GM19025 (cell line): ENCODE data around the gene PLXNA2.

Experiments
- ATAC-seq: cut with Tn5 transposase; IDR thresholded peaks from one replicate; pipeline ENCODE4 v1.9.1; 2021; ENCODE audit warnings: mild to moderate bottlenecking, low read depth, moderate library complexity; ENCODE audit not compliant: unreplicated experiment

Gene PLXNA2

DNA sequence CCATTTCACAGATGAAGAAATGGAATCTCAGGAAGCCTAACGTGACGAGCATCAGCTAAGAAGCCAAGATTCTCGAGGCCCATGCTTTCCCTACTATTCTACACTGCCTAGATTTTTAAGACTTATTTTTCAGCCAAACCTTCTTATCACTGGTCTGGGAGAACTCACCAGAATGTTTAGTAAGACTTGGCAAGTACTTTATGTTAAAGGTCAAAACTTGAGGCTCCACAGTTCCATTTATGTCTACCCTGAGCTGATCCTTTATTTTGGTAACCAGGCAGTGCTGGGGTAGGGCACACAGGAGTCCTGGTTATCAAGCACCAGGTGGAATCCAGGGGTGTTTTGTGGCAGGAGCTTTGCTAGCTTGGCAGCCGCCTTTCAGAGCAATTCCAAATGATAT lies 16.8 kb downstream of the PLXNA2 start:
- ATAC-seq: no peak

DNA sequence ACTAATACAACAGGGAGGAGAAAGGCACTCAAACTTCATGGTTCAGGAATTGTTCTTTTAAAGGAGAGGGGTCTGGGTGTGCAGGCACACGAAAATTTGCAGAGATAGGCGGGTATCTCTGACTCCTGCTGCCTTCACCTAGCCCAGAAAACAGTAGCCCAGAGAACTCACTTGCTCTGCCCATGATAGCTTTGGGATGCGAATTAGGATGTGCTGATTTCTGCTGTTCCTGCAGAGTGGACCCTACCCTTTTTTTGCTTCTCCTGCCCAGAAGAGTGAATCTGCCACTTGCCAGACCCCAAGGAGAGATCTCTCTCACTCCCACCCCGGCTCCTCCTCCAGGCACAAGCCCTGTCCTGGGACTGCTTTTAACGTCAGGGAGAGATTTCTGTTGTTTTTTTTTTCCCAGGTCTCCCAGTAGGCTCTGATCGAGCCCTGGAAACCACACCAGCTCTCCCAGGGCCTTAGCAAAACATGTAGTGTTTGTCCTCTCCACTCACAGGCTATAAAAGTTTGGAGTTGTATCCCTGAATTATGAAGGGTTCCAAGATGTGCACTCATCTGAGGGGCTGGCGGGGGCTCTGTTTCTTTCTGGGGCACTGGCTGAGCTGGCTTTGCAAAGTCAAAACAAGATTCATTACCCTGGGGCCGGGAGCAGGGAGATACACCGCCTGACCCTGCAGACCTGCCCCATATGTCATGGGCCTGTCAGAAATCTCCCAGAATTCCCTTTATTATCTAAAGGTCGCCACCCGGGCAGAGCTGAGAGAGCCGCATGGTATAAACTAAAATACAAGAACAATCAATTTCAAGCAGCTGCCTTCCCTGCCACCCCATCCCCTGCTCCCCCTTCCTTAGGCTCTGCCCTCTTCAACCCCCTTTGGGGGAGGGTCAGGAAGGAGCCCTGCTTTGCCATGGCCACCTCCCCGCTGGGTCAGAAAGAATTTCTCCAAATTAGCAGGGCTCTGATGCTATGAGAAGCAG lies 17.9 kb downstream of the PLXNA2 start:
- no peak for ATAC-seq

GRCh38 chr1:208224192-208224713 lies 19.9 kb downstream of the PLXNA2 start:
- ATAC-seq: no peak

- no peak for ATAC-seq
Observed at GRCh38 chr1:208223136-208223535, 21.0 kb downstream of the PLXNA2 start.

DNA sequence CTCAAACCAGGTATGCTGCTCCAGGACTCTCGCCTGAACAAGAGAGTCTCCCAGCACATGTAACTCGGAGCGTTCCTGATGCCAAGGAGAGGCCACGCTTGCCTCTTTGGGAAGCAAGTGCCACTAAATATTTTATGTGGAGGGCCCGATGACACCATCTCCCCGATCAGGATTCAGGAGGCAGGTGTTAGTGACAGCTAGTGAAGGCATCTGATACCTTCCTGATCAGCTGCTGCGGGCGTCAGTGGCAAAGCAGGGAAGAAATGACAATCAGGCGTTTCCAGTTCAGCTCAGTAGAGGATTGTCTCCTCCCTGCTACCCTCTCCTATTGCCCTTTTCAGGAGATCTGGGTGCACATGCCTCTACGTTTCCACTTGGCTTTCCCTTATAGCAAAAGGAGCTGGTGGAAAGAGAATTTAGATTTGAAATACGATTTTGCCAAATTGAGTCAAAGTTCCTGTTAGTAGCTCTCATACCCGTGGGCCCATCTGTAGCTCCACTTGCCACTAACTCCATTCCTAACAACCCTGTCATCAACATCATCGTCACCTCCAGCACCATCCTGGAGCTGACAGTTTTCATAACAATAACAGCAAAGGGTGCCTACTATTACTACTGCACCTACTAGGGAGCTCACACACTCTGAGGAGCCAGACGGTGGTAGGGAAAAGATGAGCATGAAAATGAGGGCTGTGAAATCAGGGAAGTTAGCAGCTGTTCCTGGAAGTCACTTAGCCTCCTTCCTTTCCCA lies 21.6 kb downstream of the PLXNA2 start:
- ATAC-seq: no peak

- ATAC-seq: no peak
Observed at GRCh38 chr1:208221291-208221622, 22.9 kb downstream of the PLXNA2 start.

- no peak for ATAC-seq
Observed at GRCh38 chr1:208219659-208220282, 24.4 kb downstream of the PLXNA2 start.

DNA sequence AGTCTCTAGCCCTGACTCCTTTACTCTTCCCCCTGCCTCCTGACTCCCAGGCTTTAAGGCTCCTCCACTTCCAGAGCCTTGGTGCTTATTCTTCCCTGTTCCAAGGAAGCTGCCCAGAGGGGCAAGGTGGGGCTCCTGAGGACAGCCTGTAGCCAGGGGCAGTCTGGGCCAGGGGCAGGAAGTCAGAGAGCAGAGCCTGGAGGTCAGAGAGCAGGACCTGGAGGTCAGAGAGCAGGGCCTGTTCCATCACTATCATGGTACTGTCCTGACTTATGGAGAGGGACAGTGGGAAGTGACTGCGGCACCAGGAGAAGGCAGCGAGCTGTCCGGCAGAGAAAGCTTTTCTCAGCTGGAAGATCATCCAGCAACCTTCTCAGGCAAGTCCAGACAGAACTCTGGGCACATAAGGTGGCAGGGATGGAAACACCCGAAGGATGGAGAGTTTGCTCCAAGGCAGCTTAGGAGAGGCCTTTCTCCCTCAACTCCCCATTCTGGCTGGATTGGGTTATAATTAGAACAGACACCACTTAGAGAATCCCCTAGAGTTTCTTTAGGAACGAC lies 25.0 kb downstream of the PLXNA2 start:
- no peak for ATAC-seq

DNA sequence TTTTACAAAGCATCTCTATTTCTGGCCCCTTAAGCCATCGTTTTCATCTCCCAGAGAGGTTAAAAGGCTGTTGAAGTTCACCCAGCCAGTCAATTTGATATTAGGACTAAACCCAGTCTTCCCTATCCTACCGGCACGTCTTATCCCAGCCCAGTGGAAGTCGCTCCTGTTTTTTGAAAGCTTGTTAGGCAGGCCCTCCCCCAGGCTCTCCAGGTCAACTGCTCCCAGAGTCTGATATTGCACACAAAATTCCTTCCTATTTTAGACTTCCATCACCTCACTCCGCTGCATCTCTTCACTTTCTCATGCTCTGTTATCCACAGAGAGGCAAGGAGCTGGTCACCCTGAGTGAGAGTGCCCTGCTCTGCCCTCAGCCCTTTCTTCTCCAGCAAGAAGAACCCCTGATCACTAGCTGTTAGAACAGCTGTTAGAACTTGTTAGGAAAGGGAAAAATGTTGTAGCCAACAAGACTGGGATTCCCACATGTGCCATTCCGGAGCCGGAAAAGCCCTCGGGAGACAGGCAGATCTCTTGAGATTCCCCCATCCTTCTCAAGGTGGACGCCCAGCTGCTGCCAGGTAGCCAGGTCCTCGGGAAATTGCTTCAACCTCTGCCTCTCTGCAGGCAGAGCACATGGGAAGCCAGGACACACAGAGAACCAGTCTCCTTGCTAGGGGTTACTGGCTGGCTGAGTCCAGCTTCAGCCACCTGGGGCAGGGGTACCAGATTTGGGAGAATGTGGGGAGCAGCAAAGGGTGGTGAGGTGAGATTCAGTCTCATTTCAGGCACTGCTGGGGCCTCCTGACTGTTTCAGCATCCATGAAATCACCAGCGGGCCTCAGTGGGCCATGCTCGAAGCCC lies 25.7 kb downstream of the PLXNA2 start:
- ATAC-seq: no peak

GRCh38 chr1:208217781-208218180 lies 26.4 kb downstream of the PLXNA2 start:
- ATAC-seq: no peak

- no peak for ATAC-seq
Observed at GRCh38 chr1:208216806-208217205, 27.4 kb downstream of the PLXNA2 start.

DNA sequence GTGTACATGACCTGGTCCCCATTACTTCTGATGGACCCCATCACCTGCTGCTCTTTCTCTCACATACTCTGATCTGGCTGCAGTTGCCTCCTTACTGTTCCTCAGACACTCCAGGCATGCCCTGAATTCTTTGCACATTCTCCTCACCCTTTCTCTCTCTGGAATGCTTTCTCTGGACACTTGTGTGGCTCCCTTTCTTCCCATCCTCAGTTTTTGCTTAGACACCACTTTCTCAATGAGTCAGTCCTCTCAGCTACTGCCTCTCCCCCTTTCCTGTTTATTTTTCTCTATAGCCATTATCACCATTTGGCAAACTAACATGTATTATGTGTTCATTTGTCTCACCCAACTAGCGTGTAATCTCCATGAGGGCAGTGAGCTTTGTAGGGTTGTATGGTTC lies 28.1 kb downstream of the PLXNA2 start:
- no peak for ATAC-seq

DNA sequence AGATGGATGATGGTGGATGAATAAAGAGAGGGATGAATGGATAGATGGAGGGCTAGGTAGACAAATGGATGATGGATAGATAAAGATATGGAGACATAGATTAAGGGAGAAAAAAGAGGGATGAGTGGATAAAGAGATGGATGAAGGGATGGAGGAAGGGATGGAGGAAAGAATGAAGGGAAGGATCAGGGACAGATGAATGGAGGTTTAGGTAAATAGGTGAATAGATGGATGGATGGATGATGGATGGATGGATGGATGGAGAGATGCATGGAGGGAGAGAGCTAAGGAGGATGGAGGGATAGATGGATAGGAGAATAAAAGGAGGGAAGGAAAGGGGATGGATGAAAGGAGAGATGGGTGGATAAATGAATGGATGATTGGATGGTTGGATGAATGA lies 28.8 kb downstream of the PLXNA2 start:
- no peak for ATAC-seq

DNA sequence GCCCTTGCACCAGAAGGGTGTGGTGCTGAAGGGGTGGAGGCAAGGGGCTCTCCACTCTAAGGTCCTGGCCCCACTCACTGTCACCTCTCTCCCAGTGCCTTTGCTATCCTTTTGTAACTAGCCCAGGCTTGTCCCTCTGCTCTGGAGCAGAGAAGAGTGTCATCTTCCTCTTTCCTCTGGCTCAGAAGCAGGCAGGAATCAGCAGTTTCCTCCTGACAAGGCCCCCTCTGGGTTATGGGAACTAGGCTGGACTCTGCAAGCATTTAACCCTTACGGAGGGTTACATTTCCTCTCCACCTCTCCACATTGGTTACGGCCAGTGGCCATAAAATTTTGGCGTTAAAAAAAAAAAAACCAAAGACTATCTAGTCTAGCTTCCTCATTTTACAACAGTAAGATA lies 30.4 kb downstream of the PLXNA2 start:
- ATAC-seq: no peak

- no peak for ATAC-seq
Observed at GRCh38 chr1:208212893-208213292, 31.3 kb downstream of the PLXNA2 start.

- ATAC-seq: no peak
Observed at GRCh38 chr1:208211921-208212843, 32.0 kb downstream of the PLXNA2 start.

DNA sequence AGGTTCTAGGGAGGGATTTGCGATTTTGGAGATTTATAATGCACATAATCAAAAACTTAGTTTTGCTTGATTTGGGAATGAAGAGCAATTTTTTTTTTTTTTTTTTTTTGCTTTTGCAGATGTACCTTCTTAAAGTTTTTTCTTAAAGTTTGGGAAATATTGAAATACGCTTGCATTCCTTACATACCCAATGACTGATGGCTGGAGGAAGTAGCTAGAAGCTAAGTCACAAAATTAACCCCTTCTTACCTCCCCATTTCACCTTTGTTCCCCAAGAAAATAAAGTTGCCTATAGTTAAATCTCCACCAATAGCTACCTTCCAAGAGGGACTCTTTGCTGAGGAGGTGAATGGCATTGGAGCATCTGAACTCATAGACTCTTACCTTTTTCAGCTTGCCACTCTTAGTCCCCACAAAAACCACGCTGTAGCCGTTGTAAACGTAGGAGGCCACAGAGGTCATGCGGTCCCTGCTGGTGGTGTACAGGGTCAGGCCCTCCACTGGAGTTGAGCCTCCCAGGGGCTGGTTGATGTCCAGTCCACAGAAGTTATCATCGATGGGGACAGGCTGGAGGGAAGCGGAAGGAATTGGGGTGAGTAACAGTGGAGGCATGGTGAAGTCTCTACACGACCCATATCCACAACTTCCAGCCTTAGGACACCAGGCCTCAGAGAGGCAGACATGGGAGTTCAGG lies 34.1 kb downstream of the PLXNA2 start:
- no peak for ATAC-seq

- no peak for ATAC-seq
Observed at GRCh38 chr1:208209286-208209685, 34.9 kb downstream of the PLXNA2 start.
